ENCODE data around the gene SPRR1A.

Gene SPRR1A

GRCh38 chr1:152986578-152986977 lies 2.7 kb downstream of the SPRR1A start:
- DNase-seq (no peak), ATAC-seq (ENCODE audit: insufficient read depth, low read depth) (no peak)
- H2AFZ ChIP-seq (ENCODE audit: low read depth, low read length), result no peak overlapping the region
- no peaks in the 10 kb centered on the region for H3K79me2 ChIP-seq (ENCODE audit: insufficient read depth, low read length)
- no peaks in the 10 kb centered on the region for H3K9me3 ChIP-seq (ENCODE audit: insufficient read depth, low read length, severe bottlenecking)
- H3K27me3 ChIP-seq (ENCODE audit: insufficient read depth, low read length, poor library complexity), result peaks cover 6% of the 10 kb centered on the region
- no peaks in the 10 kb centered on the region for H3K36me3 ChIP-seq (ENCODE audit: insufficient read depth, low read length)
- H3K9ac ChIP-seq (ENCODE audit: low read depth, low read length), result no peak overlapping the region
- no peaks in the 10 kb centered on the region for H3K4me1 ChIP-seq (ENCODE audit: insufficient read depth, low read length)
- TF ChIP-seq EZH2 (IDR thresholded peaks at IDR 0.05; ENCODE audit: borderline replicate concordance, low read depth, low read length, severe bottlenecking) (no peak), CTCF (IDR thresholded peaks at IDR 0.05; ENCODE audit: borderline replicate concordance, extremely low read depth, low read length, poor library complexity, severe bottlenecking) (no peak)
- no peak overlapping the region for H3K4me2 ChIP-seq (ENCODE audit: insufficient read depth, low read length)
- H3K27ac ChIP-seq (ENCODE audit: low read length), result no peak overlapping the region
- H3K4me3 ChIP-seq (ENCODE audit: low read depth in 1 of 2, low read length in 2 of 2), result no peak overlapping the region
- no peaks in the 10 kb centered on the region for H4K20me1 ChIP-seq (ENCODE audit: insufficient read depth, low read length)

GRCh38 chr1:152993186-152993585 lies 9.3 kb downstream of the SPRR1A start:
- Histone ChIP-seq H3K27ac (ENCODE audit: low read length) (no peak overlapping the region), H3K9ac (ENCODE audit: low read depth, low read length) (no peak overlapping the region), H3K4me1 (ENCODE audit: insufficient read depth, low read length) (no peaks in the 10 kb centered on the region), H3K27me3 (ENCODE audit: insufficient read depth, low read length, poor library complexity) (peaks cover 17% of the 10 kb centered on the region), H3K79me2 (ENCODE audit: insufficient read depth, low read length) (no peaks in the 10 kb centered on the region), H3K9me3 (ENCODE audit: insufficient read depth, low read length, severe bottlenecking) (peaks cover 2% of the 10 kb centered on the region), H2AFZ (ENCODE audit: low read depth, low read length) (no peak overlapping the region), H3K4me3 (ENCODE audit: low read depth in 1 of 2, low read length in 2 of 2) (no peak overlapping the region), H3K4me2 (ENCODE audit: insufficient read depth, low read length) (no peak overlapping the region), H4K20me1 (ENCODE audit: insufficient read depth, low read length) (no peaks in the 10 kb centered on the region), H3K36me3 (ENCODE audit: insufficient read depth, low read length) (no peaks in the 10 kb centered on the region)
- DNase-seq (no peak), ATAC-seq (ENCODE audit: insufficient read depth, low read depth) (no peak)
- TF ChIP-seq CTCF (IDR thresholded peaks at IDR 0.05; ENCODE audit: borderline replicate concordance, extremely low read depth, low read length, poor library complexity, severe bottlenecking), result no peak
- no peak for TF ChIP-seq EZH2 (IDR thresholded peaks at IDR 0.05; ENCODE audit: borderline replicate concordance, low read depth, low read length, severe bottlenecking)

GRCh38 chr1:152995842-152996241 lies 12.0 kb downstream of the SPRR1A start:
- no peak overlapping the region for H3K27ac ChIP-seq (ENCODE audit: low read length)
- H3K4me3 ChIP-seq (ENCODE audit: low read depth in 1 of 2, low read length in 2 of 2), result no peak overlapping the region
- DNase-seq, result no peak
- ATAC-seq (ENCODE audit: insufficient read depth, low read depth), result no peak
- no peaks in the 10 kb centered on the region for H3K36me3 ChIP-seq (ENCODE audit: insufficient read depth, low read length)
- H3K27me3 ChIP-seq (ENCODE audit: insufficient read depth, low read length, poor library complexity), result peaks cover 25% of the 10 kb centered on the region
- H3K4me1 ChIP-seq (ENCODE audit: insufficient read depth, low read length), result no peaks in the 10 kb centered on the region
- H3K9me3 ChIP-seq (ENCODE audit: insufficient read depth, low read length, severe bottlenecking), result peaks cover 2% of the 10 kb centered on the region
- H2AFZ ChIP-seq (ENCODE audit: low read depth, low read length), result no peak overlapping the region
- TF ChIP-seq CTCF (IDR thresholded peaks at IDR 0.05; ENCODE audit: borderline replicate concordance, extremely low read depth, low read length, poor library complexity, severe bottlenecking) (no peak), EZH2 (IDR thresholded peaks at IDR 0.05; ENCODE audit: borderline replicate concordance, low read depth, low read length, severe bottlenecking) (no peak)
- H4K20me1 ChIP-seq (ENCODE audit: insufficient read depth, low read length), result no peaks in the 10 kb centered on the region
- no peaks in the 10 kb centered on the region for H3K79me2 ChIP-seq (ENCODE audit: insufficient read depth, low read length)
- H3K9ac ChIP-seq (ENCODE audit: low read depth, low read length), result no peak overlapping the region
- H3K4me2 ChIP-seq (ENCODE audit: insufficient read depth, low read length), result no peak overlapping the region
